Frontal cortex (tissue), 4 donors: ENCODE measurements around the gene ZCCHC14. TPM values are rescaled to one million over a fixed set of nuclear protein-coding genes. Genes with fewer than 3 reads are reported as not detected.

Experiments
- DNase-seq, 2 donors: peaks; one replicate each; pipeline ENCODE4 v3.0.0; 2012; ENCODE audit warnings: low spot score in 2 of 2
- FAIRE-seq: peaks from 2 replicates; lab custom pipeline; 2012; peaks lifted over from hg19 to GRCh38; lab: Jason Lieb, UNC
- total RNA-seq: library from RNA; depleted of rRNA; stranded (reverse); fragments of >200 nt; gene quantifications from one replicate; pipeline ENCODE4 v1.2.3, GENCODE V29; 2014
- donor health status: control.
- donor health status: control.
- donor health status: control.

ZCCHC14 gene
- total RNA-seq, 1 donor from 2014 or later, result 26.1 TPM

DNA sequence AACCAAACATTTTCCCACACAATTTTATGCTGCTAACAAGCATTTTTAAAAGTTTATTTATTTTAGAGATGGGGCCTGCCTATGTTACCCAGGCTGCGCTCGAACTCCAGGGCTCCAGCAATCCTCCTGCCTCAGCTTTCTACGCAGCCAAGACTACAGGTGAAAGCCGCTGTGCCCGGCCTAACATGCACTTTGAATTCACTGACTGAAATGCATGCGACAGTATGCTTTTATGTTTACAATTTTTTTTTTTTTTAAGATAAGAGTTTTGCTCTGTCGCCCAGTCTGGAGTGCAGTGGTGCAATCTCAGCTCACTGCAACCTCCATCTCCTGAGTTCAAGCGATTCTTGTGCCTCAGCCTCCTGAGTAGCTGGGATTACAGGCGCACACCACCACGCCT is 52.9 kb downstream of the ZCCHC14 start:
- DNase-seq, result no peak
- FAIRE-seq, result no peak

DNA sequence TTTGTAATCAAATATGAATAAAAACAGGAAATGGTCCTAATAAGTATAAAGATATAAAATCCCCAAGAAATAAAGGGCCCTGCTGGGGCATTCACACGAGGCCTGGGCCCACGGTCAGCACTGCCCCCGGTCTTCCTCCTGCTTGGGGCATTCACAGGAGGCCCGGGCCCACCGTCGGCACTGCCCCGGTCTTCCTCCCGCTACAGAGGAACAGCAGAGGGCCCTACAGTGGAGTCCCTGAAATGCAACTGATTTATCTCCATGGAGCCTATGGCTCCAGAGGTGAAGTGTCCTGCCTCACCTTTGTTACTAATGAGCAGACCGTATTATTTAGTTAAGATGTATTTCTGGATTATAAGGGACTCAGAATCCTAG is 54.2 kb downstream of the ZCCHC14 start:
- FAIRE-seq, result no peak
- no peak for DNase-seq

DNA sequence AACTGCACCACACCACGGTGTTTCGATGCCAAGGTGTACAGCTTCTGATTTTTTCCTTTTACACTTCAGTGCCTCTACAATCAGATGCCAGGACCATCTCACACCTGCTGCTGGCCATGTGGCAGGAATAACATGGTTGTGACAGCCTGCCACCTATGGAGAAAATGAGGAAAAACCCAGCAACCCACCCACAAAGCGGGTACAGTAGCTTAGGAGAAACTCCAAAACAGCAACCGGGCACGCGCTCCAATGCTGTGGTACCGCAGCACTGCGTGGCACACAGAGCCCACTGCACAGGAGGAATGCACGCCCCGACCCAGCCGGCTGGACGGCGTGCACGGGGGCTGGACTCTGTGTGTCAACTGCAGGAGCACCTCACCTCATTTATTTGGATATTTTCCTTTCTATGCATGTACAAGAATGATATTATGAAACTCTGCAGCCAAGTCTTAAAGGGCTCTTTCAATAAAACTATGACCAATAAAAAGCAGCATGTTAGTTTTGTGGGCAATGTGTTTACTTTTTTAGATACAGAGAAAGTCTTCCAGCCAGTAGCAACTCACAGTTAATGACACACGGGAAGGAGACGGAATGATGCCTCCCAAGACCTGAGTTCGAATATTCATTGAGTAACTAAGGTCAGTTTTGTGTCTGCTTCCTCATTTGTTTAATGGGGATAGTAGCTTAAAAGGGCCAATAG is 54.8 kb downstream of the ZCCHC14 start:
- FAIRE-seq (no peak), DNase-seq (no peak)

DNA sequence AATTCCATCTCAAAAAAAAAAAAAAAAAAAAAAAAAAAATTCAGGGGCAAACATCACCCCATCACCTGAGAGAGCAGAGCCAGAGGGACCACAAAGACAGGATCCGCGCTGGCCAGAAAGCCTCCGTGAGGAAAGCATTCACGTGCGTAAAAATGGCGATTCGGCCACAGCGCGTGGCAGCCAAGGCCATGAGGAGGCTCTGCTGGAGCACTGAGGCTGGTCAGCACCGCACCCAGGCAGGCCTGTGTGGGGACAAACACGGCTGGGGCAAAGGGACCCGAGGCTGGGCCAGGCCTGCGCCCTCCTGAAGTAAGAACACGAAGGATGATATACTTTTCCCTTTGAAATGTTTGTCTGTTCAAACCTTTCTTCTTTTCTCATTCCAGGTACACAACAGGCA is 55.5 kb downstream of the ZCCHC14 start:
- no peak for FAIRE-seq

DNA sequence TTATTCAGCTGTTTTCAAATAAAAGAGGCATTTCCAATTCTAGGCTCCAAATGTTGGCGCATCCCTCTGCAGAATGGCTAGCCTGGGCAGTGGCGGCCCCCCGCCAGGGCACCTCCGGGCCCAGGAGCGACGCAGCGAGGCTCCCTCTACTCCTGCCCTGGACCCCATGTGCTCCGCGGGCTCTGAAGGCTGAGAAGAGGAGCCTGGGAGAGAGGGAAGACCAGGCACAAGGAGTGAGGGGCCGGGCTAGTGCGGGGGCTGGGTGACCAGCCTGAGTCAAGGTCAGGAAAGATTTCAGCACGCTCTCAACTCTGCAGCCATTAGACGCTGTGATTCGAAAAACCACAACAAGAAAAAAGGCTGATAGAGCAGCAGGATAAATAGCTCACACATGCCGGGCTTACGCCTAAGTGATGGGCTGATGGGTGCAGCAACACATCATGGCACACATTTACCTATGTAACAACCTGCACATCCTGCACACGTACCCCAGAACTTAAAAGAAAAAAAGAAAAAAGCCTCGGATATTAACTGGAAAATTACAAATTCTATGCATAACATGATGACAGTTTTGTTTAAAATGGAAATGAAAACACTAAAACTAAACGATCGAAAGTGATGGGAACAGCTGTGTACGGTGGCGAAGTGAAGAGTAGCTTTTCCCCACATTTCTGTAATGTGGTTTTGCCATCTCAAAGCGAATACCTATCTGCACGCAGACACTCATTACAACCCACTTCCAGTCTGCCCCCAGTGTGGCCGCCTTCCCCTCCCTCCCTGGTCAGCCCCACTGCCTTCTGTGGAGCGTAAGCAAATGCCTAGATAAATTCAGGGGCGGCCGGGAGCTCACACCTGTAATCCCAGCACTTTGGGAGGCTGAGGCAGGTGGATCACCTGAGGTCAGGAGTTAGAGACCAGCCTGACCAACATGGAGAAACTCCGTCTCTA is 56.3 kb downstream of the ZCCHC14 start:
- FAIRE-seq (no peak), DNase-seq (no peak)

More for the DNA sequence above, 55.5 kb downstream of the ZCCHC14 start:
- DNase-seq, result no peak

DNA sequence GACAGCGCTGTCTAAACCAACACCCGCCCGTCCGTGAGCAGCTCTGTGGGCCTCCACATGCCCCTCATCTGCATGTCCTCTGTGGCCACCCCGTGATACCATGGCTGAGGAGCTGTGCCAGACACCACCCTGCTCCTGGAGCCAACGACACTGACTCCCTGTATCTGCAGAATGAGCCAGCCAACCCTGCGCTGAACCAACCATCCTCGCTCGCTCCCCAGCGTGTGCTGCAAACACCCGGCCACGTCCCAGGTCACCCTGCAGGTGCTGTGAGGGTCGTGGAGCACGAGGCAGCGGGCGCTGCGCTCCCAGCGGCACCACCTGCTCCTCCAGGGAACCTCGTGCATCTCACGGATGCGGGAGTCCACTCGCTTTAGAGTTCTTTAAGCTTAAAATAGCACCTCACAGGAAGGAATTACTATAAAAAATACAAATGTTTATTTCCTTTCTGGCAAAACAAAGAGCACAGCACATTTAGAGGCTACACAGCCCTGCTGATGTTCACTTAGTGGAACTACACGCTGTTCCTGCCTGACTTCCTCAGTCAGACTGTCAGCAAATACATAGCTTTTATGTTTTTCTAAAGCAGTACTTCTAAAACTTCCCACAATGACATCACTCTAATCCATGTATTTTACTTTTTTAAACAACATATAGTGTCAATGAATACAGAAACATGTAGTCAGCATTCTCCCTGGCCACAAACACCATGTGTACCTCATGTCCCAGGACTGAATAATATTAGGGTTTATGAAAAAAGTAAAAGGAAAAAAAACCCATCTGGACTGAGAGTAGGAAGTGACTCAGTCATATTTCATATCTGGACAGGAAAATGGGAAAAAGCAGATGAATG is 57.2 kb downstream of the ZCCHC14 start:
- FAIRE-seq (no peak), DNase-seq (no peak)

DNA sequence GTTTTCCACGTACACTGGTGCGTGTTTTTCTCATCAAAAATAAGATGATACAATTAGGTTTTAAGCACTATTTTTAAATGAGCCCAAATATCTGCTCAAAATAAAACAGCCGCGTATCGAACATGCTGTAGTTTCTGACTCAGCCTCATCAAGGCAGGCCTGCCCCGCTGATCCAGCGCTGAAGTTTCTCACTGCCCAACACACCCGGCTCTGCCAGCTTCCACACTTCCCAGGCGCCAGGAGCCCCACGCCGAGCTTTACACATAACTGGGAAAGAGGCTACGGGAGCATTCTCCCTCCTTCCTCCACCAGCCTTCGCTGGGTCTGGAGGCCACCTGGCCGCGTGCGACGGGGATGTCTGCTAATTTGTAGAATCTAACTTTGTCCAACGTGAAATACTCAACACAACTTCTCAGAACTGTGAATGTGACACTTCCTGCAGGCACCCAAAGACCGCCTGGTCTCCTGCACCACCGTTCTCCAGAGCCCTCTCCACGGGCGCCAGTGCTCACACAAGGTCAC is 58.6 kb downstream of the ZCCHC14 start:
- DNase-seq (no peak), FAIRE-seq (no peak)

DNA sequence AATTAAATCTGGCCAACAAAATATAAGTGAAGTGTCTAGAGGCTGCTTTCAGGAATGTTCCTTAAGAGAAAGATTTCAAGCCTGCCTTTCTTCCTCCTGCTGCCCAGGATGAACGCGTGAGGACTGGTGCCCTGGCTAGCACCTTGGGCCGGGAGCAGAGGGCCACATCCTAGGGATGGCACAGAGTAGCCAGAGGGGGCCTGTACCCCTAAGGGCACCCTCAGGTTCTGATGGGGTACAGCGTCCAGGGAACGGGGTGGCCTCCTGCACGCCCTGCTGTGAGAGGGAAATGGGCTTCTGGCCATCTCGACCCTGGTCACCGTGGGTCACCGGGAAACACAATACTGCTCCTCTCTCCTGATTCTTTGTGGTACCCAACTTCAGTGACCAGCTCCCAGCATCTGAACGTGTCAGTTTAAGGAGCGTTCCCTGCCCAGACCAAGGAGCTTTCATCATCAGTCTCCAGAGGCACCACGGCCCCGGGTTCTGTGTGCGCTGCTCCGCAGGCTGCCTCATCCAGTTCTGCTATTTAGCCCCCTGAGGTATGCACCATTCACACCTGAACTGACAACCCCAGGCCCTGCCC is 60.4 kb downstream of the ZCCHC14 start:
- DNase-seq, result no peak
- no peak for FAIRE-seq

DNA sequence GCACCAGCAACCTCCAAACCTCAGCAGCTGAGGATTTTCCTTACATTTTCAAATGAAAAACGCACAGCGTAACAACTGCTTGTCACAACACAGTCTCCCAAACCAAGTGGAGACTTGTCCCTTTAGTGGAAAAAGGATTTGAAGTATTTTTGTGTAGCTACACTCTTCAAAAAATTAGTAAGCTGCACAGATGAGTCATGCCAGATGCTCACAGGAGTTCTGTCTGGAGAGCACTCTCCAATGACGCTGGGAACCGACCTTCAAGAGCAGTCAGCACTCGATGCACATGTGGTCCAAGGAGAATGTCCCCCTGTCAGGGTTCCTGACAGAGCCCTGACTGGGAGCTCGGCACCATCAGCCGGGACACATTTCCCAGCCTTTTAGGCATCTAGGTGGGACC is 60.9 kb downstream of the ZCCHC14 start:
- no peak for FAIRE-seq

DNA sequence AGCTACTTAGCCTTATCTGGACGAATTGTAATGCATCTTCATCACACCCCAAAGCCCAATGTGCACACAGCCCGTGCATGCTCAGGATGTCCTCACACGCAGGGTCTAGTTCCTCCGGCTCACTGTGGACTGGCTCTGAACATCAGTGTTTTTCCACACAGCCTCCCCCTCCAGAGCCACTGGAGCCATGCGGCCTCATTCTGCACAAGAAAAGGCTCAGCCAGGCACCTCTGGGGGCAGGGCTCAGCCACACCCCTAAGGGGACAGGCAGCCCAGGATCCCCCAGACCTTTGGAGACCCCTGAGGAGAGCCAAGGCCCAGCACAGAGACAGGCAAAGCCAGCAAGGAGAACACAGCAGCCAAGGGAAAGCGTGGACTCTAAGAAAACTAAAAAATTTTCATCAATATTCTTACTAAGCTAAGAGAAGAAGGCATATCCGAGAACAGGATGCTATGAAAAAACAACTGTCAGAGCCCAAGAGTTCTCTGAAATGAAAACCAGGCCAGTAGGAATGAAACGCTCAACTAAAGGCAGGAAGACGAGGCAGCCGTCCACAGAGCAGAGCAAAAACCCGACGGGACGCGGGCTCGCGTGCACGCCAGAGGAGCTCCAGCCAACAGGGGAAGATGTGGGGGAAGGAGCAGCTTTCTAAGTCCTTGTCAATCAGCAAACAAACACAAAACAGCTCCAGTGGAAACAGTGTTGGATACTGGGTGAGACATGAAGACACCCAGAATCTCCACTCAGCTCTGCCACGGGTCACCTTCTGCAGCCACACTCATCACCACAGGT is 66.2 kb downstream of the ZCCHC14 start:
- DNase-seq (no peak), FAIRE-seq (no peak)

More for the DNA sequence above, 60.9 kb downstream of the ZCCHC14 start:
- DNase-seq, result no peak

DNA sequence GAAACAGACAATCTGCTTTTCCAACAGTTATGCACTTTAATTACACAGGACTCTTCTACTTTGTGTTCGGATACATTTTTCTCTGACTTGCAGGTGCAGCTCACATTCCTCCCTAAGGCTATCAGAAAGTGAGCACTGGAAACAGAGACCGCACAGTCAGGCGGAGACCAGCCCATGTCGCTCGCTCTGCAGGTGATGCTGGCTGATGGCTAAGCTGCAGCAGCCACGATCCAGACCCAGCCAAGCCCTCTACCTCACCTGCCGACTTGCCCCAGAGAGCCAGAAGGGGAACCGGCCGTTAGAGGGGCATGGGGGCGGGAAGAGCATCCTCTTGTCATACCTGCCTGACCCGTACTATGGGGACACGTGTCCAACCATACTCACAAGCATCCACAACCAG is 66.9 kb downstream of the ZCCHC14 start:
- FAIRE-seq (no peak), DNase-seq (no peak)

DNA sequence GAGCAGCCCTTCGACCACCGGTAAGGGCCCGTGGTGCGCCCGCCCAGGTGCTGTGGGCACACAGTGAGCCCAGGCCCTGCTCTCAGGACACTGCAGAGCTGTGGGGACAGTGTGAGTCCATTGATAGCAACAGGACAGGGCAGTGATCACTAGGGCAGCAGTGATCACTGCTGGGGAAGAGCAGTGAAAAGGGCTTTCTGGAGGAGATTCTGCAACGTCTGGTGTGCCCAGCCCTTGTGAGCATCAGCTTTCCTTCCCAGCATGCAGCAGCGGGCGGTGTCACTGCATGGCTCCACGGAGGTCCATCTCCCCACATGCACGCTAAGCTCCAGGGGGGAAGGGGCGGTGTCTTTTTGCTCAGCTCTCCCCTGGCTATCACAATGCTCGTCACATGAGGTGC is 68.6 kb downstream of the ZCCHC14 start:
- FAIRE-seq (no peak), DNase-seq (no peak)

DNA sequence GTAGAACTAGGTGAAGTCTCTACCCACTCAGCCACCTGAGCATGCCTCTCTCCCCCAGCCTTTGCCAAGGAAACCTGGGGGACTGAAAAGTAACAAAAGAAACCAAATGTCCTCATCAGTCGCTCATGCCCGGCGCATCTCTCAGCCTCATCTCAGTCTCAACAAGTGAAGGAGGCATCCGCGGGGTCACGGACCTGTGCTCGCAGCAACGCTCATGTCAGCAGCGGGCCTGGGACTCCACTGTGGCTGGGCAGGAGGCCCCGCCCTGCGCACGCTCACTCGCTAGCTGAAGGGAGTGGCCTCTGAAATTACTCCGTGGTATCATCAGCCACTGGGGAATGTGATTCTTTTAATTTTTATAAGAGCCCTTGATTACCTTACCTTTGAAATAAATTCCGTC is 69.4 kb downstream of the ZCCHC14 start:
- DNase-seq (no peak), FAIRE-seq (no peak)

DNA sequence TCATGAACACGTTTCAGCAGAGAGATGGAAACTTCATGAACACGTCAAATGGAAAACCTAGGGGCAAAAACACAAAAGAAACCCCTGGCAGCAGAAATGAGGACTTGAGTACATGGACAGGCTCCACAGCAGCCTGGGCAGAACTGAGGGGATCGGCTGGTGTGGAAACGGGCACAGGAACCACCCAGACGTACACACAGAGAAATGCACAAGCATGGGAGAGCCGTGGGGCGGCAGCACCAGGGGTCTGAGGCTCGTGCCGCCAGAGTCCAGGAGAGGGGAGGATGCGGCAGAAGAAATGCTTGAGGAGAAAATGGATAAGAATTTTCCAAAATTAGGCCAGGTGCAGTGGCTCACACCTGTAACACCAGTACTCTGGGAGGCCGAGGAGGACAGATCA is 70.7 kb downstream of the ZCCHC14 start:
- DNase-seq, result no peak
- no peak for FAIRE-seq

DNA sequence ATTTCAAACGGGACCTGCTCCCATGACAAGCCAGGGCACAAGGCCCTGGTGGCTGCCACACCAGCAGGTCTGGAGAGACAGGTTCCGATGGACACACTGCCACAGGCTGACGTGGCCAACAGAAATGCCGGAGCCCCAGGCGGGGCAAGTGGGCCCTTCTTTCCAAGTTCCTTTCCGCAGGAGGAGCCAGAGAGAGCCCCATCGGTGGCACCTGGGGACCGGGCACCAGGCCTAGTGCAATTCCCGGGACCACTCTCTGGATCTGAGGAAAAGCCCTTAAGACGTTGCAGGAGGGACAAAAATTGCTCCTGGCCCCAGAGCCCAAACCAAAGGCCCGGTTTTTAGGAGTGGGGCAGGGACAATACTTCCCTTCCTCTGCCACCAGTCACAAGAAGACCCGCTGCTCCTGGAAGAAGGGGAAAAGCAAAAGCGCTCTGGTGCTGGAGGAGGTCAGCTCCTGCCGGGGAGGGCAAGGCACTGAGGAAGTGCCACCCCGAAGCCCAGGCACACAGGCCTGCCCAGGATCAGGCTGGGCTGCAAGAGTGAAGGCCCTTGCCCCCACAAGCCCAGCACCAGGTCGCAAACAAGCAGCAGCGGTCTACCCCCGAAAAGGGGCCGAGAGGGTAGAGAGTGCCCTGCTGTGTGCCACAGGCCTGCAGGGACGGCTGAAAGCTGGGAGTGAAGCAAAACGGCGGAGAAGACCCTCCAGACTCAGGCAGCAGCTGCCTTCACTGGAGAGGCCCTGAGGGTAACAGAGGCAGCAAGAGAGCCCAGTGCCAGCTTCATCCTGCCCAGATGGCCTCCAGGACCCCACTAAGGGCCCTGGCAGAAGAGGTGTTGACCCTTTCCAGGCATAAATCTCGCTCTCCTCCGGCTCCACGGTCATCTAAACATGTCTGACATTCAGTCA is 71.6 kb downstream of the ZCCHC14 start:
- DNase-seq (no peak), FAIRE-seq (no peak)

DNA sequence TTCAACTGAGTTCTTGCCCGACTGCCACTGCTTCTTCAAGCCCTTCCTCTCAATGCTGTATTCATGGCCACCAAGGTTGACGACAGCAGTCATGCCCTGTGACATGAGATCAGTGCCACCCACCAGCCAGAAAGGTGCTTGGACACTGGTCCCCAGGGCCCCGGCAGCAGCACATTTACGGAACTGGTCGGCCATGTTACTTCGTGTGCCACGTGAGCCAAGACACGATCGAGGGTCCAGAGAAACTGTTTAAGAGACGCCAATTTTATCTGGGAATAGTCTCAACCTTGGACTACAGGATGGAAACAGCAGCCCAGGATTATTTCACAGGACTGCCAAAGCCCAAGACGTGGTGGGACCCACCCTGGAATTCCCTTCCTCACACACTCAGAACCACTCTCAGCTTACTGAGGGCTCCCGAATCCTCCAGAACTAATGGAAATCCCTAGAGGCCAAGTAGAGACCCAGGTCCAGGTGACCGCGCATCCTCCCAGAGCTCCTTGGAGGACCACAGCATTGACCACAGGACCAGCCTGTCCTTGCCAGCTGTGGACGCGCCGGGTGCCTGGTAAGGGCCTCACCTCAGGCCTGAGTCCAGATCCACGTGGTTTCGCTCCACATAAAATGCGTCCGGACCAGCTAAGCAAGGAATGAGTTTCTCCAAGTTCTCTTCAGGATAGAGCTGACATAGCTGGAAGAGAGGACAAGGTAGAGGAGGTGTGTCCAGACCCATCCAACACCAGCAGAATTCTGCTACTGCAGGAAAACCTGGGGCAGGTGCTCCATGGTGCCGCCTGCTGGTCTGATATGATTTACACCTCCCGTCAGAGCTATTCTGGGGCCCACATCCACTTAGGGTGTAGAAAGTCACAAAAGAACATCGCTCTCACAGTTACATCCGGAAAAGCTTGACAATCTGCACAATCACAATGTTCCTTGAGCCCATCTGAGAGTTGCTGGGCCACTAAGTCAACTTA is 72.5 kb downstream of the ZCCHC14 start:
- DNase-seq, result no peak

DNA sequence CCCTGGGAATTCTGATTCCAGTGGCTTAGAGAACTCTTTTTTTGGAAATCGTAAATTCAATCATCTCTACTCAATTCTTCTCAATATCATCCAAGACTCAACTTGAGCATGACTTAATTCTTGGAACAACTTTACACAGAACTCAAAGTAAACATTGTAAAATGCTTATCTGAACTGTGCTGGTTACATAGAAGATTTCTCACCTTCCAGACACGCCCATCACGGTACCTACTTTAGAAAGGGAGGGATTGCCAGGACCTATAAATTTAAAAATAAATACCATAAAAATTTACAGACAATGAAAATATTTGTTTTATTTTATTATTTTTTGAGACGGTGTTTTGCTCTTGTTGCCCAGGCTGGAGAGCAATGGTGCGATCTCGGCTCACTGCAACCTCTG is 74.2 kb downstream of the ZCCHC14 start:
- DNase-seq, result no peak
- no peak for FAIRE-seq

More for the DNA sequence above, 72.5 kb downstream of the ZCCHC14 start:
- no peak for FAIRE-seq
